ENCODE results near the gene INSC. TPM values are rescaled to one million over a fixed set of nuclear protein-coding genes. Genes with fewer than 3 reads are reported as not detected.

The INSC gene
- polyA plus RNA-seq, 1 donor from 2014 or later, result 0.12 TPM

DNA sequence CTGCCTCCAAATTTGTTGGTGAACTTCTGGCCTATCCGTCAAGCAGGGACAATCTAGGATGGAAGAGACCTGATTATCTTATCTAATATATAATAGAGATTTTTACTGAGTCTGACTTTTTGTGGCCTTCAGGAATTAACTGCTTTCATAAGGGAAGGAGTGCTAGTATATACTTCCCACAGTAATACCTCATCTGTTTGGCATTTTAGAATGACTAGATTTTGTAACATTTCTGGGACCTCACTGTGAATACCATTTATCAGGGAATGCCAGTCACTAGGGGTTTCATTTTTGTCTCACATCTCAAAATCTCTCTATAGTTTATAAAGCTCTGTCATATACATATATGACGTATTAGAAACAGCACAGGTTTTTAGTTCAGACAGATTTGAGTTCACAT is 114.3 kb downstream of the INSC start:
- no peak overlapping the region for H3K9ac ChIP-seq (ENCODE audit: low read length)
- H4K20me1 ChIP-seq (ENCODE audit: insufficient read depth), result no peaks in the 10 kb centered on the region
- H2AFZ ChIP-seq (ENCODE audit: low read depth, low read length), result no peak overlapping the region
- no peaks in the 10 kb centered on the region for H3K9me3 ChIP-seq (ENCODE audit: low read length)
- H3K9me2 ChIP-seq (ENCODE audit: insufficient read depth, low read length), result no peaks in the 10 kb centered on the region
- no peak overlapping the region for H3K4me3 ChIP-seq (ENCODE audit: low read length)
- no peak overlapping the region for H3K27ac ChIP-seq (ENCODE audit: low read length)
- H3K27me3 ChIP-seq (ENCODE audit: insufficient read depth, low read depth, low read length), result no peaks in the 10 kb centered on the region
- no peaks in the 10 kb centered on the region for H3K79me2 ChIP-seq (replicated peaks; ENCODE audit: insufficient read depth, low read length)
- H3K36me3 ChIP-seq (ENCODE audit: insufficient read depth, low read length), result no peaks in the 10 kb centered on the region
- no peaks in the 10 kb centered on the region for H3F3A ChIP-seq (ENCODE audit: insufficient read depth, low read length, poor library complexity, severe bottlenecking)
- TF ChIP-seq TAF1 (IDR thresholded peaks at IDR 0.05; ENCODE audit: low read depth), result no peak
- TF ChIP-seq, protein P1, sequence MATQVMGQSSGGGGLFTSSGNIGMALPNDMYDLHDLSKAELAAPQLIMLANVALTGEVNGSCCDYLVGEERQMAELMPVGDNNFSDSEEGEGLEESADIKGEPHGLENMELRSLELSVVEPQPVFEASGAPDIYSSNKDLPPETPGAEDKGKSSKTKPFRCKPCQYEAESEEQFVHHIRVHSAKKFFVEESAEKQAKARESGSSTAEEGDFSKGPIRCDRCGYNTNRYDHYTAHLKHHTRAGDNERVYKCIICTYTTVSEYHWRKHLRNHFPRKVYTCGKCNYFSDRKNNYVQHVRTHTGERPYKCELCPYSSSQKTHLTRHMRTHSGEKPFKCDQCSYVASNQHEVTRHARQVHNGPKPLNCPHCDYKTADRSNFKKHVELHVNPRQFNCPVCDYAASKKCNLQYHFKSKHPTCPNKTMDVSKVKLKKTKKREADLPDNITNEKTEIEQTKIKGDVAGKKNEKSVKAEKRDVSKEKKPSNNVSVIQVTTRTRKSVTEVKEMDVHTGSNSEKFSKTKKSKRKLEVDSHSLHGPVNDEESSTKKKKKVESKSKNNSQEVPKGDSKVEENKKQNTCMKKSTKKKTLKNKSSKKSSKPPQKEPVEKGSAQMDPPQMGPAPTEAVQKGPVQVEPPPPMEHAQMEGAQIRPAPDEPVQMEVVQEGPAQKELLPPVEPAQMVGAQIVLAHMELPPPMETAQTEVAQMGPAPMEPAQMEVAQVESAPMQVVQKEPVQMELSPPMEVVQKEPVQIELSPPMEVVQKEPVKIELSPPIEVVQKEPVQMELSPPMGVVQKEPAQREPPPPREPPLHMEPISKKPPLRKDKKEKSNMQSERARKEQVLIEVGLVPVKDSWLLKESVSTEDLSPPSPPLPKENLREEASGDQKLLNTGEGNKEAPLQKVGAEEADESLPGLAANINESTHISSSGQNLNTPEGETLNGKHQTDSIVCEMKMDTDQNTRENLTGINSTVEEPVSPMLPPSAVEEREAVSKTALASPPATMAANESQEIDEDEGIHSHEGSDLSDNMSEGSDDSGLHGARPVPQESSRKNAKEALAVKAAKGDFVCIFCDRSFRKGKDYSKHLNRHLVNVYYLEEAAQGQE (IDR thresholded peaks at IDR 0.05; ENCODE audit: borderline replicate concordance), result no peak
- TF ChIP-seq SMC3 (conservative IDR thresholded peaks at IDR 0.05; ENCODE audit: poor library complexity), result no peak
- TF ChIP-seq EP300 (conservative IDR thresholded peaks at IDR 0.05; ENCODE audit: poor library complexity, severe bottlenecking), result no peak
- no peak for TF ChIP-seq POLR2AphosphoS5 (IDR thresholded peaks at IDR 0.05)
- TF ChIP-seq, protein P2, sequence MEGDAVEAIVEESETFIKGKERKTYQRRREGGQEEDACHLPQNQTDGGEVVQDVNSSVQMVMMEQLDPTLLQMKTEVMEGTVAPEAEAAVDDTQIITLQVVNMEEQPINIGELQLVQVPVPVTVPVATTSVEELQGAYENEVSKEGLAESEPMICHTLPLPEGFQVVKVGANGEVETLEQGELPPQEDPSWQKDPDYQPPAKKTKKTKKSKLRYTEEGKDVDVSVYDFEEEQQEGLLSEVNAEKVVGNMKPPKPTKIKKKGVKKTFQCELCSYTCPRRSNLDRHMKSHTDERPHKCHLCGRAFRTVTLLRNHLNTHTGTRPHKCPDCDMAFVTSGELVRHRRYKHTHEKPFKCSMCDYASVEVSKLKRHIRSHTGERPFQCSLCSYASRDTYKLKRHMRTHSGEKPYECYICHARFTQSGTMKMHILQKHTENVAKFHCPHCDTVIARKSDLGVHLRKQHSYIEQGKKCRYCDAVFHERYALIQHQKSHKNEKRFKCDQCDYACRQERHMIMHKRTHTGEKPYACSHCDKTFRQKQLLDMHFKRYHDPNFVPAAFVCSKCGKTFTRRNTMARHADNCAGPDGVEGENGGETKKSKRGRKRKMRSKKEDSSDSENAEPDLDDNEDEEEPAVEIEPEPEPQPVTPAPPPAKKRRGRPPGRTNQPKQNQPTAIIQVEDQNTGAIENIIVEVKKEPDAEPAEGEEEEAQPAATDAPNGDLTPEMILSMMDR (IDR thresholded peaks at IDR 0.05; ENCODE audit: poor library complexity, severe bottlenecking), result no peak
- no peak for TF ChIP-seq MXI1 (conservative IDR thresholded peaks at IDR 0.05; ENCODE audit: poor library complexity, severe bottlenecking)
- TF ChIP-seq EZH2 (IDR thresholded peaks at IDR 0.05; ENCODE audit: borderline replicate concordance, insufficient read depth, low read length, poor library complexity, severe bottlenecking), result no peak
- no peak for TF ChIP-seq RAD21 (conservative IDR thresholded peaks at IDR 0.05)
- no peak overlapping the region for H3K4me2 ChIP-seq (ENCODE audit: low read length)

DNA sequence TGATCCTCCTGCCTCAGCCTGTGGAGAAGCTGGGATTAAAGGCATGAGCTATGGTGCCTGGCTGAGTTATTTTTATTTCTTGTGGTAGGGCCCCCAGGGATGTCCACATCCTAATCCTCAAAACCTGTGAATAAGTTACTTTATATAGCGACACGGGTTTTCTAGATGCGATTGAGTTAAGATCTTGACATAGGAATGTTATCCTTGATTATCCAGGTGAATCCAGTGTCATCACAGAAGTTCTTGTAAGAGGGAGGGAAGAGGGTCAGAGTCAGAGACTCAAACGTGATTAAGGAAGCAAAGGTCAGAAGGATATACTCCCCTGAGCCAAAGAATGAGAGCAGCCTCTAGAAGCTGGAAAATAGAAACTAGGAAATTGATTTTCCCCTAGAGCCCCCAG is 117.8 kb downstream of the INSC start:
- no peaks in the 10 kb centered on the region for H3K27me3 ChIP-seq (ENCODE audit: insufficient read depth, low read depth, low read length)
- no peak overlapping the region for H3K4me2 ChIP-seq (ENCODE audit: low read length)
- TF ChIP-seq, protein P1 (IDR thresholded peaks at IDR 0.05; ENCODE audit: borderline replicate concordance), result no peak
- TF ChIP-seq SMC3 (conservative IDR thresholded peaks at IDR 0.05; ENCODE audit: poor library complexity) (no peak), POLR2AphosphoS5 (IDR thresholded peaks at IDR 0.05) (no peak), MXI1 (conservative IDR thresholded peaks at IDR 0.05; ENCODE audit: poor library complexity, severe bottlenecking) (no peak), EZH2 (IDR thresholded peaks at IDR 0.05; ENCODE audit: borderline replicate concordance, insufficient read depth, low read length, poor library complexity, severe bottlenecking) (no peak), RAD21 (conservative IDR thresholded peaks at IDR 0.05) (no peak), EP300 (conservative IDR thresholded peaks at IDR 0.05; ENCODE audit: poor library complexity, severe bottlenecking) (no peak), TAF1 (IDR thresholded peaks at IDR 0.05; ENCODE audit: low read depth) (no peak)
- TF ChIP-seq, protein P2 (IDR thresholded peaks at IDR 0.05; ENCODE audit: poor library complexity, severe bottlenecking), result no peak
- no peak overlapping the region for H3K9ac ChIP-seq (ENCODE audit: low read length)
- no peaks in the 10 kb centered on the region for H3K79me2 ChIP-seq (replicated peaks; ENCODE audit: insufficient read depth, low read length)
- no peaks in the 10 kb centered on the region for H3K9me3 ChIP-seq (ENCODE audit: low read length)
- H4K20me1 ChIP-seq (ENCODE audit: insufficient read depth), result no peaks in the 10 kb centered on the region
- no peaks in the 10 kb centered on the region for H3K9me2 ChIP-seq (ENCODE audit: insufficient read depth, low read length)
- no peaks in the 10 kb centered on the region for H3F3A ChIP-seq (ENCODE audit: insufficient read depth, low read length, poor library complexity, severe bottlenecking)
- no peak overlapping the region for H3K4me3 ChIP-seq (ENCODE audit: low read length)
- H2AFZ ChIP-seq (ENCODE audit: low read depth, low read length), result no peak overlapping the region
- no peaks in the 10 kb centered on the region for H3K36me3 ChIP-seq (ENCODE audit: insufficient read depth, low read length)
- H3K27ac ChIP-seq (ENCODE audit: low read length), result no peak overlapping the region
